HepG2 (cell line): ENCODE results near the gene ARHGEF39. TPM values are rescaled to one million over a fixed set of nuclear protein-coding genes. Genes with fewer than 3 reads are reported as not detected.
A peak's percentile ranks its signal among the peaks of the same experiment; 100 is the strongest.

Experiments used
- ARID2 ChIP-seq: sonication (generic); formaldehyde crosslinking; IDR thresholded peaks from 2 replicates; pipeline ENCODE4 v1.8.1; 2022; ENCODE audit warnings: mild to moderate bottlenecking, missing genetic modification reagents, borderline replicate concordance
- CBX1 ChIP-seq: IDR thresholded peaks from one replicate; pipeline ENCODE4 v1.6.1; 2016; ENCODE audit warnings: antibody characterized with exemption, low read depth
- CENPT ChIP-seq: sonication (generic); formaldehyde crosslinking; IDR thresholded peaks from 2 replicates; pipeline ENCODE4 v1.8.0; 2022; ENCODE audit warnings: low read depth, mild to moderate bottlenecking, moderate library complexity, missing genetic modification reagents
- ETV6 ChIP-seq: sonication (generic); formaldehyde crosslinking; conservative IDR thresholded peaks from 2 replicates; pipeline ENCODE4 v1.4.0; 2020; ENCODE audit warnings: missing genetic modification reagents
- GTF2F1 ChIP-seq: fragments of 150-350 bp; IDR thresholded peaks from 2 replicates; pipeline ENCODE4 v1.6.1; 2014; ENCODE audit warnings: low read length
- IRF9 ChIP-seq: sonication (generic); formaldehyde crosslinking; IDR thresholded peaks from 2 replicates; pipeline ENCODE4 v1.8.0; 2022; ENCODE audit warnings: missing genetic modification reagents, mild to moderate bottlenecking, borderline replicate concordance
- ISX ChIP-seq: sonication (generic); formaldehyde crosslinking; conservative IDR thresholded peaks from 2 replicates; pipeline ENCODE4 v1.5.0; 2020; ENCODE audit warnings: missing genetic modification reagents
- JDP2 ChIP-seq: sonication (generic); formaldehyde crosslinking; IDR thresholded peaks from 2 replicates; pipeline ENCODE4 v1.8.1; 2022; ENCODE audit warnings: missing genetic modification reagents, borderline replicate concordance
- MXD1 ChIP-seq: sonication (generic); formaldehyde crosslinking; IDR thresholded peaks from 2 replicates; pipeline ENCODE4 v1.4.0; 2020; ENCODE audit warnings: mild to moderate bottlenecking, missing genetic modification reagents
- MXI1 ChIP-seq: IDR thresholded peaks from 3 replicates; pipeline ENCODE4 v1.6.1; 2012; ENCODE audit warnings: low read depth, low read length, inconsistent platforms, borderline replicate concordance
- MZF1 ChIP-seq: sonication (generic); formaldehyde crosslinking; IDR thresholded peaks from 2 replicates; pipeline ENCODE4 v1.8.1; 2023; ENCODE audit warnings: mild to moderate bottlenecking, missing genetic modification reagents, borderline replicate concordance
- PBX3 ChIP-seq: sonication (generic); formaldehyde crosslinking; IDR thresholded peaks from 2 replicates; pipeline ENCODE4 v1.8.1; 2023; ENCODE audit warnings: missing genetic modification reagents, inconsistent platforms, borderline replicate concordance
- PLSCR1 ChIP-seq: sonication (generic); formaldehyde crosslinking; IDR thresholded peaks from 2 replicates; pipeline ENCODE4 v1.5.0; 2020; ENCODE audit warnings: missing genetic modification reagents, mild to moderate bottlenecking, borderline replicate concordance
- POLR2AphosphoS5 ChIP-seq: IDR thresholded peaks from 2 replicates; pipeline ENCODE4 v1.6.1; 2012; ENCODE audit warnings: low read depth, low read length
- SMAD9 ChIP-seq: sonication (generic); formaldehyde crosslinking; IDR thresholded peaks from 2 replicates; pipeline ENCODE4 v1.5.1; 2020; ENCODE audit warnings: mild to moderate bottlenecking, missing genetic modification reagents
- SP4 ChIP-seq: sonication (generic); formaldehyde crosslinking; IDR thresholded peaks from 2 replicates; pipeline ENCODE4 v1.8.1; 2023; ENCODE audit warnings: mild to moderate bottlenecking, missing genetic modification reagents
- TARDBP ChIP-seq: sonication (generic); formaldehyde crosslinking; IDR thresholded peaks from 2 replicates; pipeline ENCODE4 v1.8.0; 2022; ENCODE audit warnings: mild to moderate bottlenecking, missing genetic modification reagents
- TFDP2 ChIP-seq: sonication (generic); formaldehyde crosslinking; IDR thresholded peaks from 2 replicates; pipeline ENCODE4 v1.4.0; 2020; ENCODE audit warnings: missing genetic modification reagents
- TOE1 ChIP-seq: sonication (generic); formaldehyde crosslinking; IDR thresholded peaks from 2 replicates; pipeline ENCODE4 v1.4.0; 2020; ENCODE audit warnings: mild to moderate bottlenecking, missing genetic modification reagents
- U2AF2 ChIP-seq: fragments of 200-400 bp; formaldehyde crosslinking; IDR thresholded peaks from 2 replicates; pipeline ENCODE4 v1.6.1; 2017; ENCODE audit warnings: low read depth, mild to moderate bottlenecking, low read length
- ZBTB8A ChIP-seq: sonication (generic); formaldehyde crosslinking; IDR thresholded peaks from 2 replicates; pipeline ENCODE4 v1.4.0; 2020; ENCODE audit warnings: mild to moderate bottlenecking, low read depth, missing genetic modification reagents, borderline replicate concordance
- ZNF251 ChIP-seq: sonication (generic); formaldehyde crosslinking; IDR thresholded peaks from 2 replicates; pipeline ENCODE4 v1.9.0; 2021; ENCODE audit warnings: mild to moderate bottlenecking, missing genetic modification reagents
- ZNF30 ChIP-seq: sonication (generic); formaldehyde crosslinking; IDR thresholded peaks from 2 replicates; pipeline ENCODE4 v1.5.0; 2020; ENCODE audit warnings: mild to moderate bottlenecking, missing genetic modification reagents
- ZNF563 ChIP-seq: sonication (generic); formaldehyde crosslinking; IDR thresholded peaks from 2 replicates; pipeline ENCODE4 v1.8.0; 2022; ENCODE audit warnings: mild to moderate bottlenecking, moderate library complexity, missing genetic modification reagents
- ZNF740 ChIP-seq: sonication (generic); formaldehyde crosslinking; IDR thresholded peaks from 2 replicates; pipeline ENCODE4 v1.4.0; 2020; ENCODE audit warnings: missing genetic modification reagents
- polyA plus RNA-seq, 8 experiments: library from polyadenylated mRNA; depleted of rRNA in 3 of 8; stranded (reverse) in 7 of 8; unstranded in 1 of 8; fragments of >200 nt; fragmentation: Illumina TruSeq in 4 of 8; extraction: Trizol in 4 of 8; gene quantifications; 2 replicates each; pipeline versions ENCODE4 v1.2.1 to v1.2.3, GENCODE V29; 2011 to 2016; ENCODE audit warnings: low read depth in 4 of 8, missing spikeins in 1 of 8, mixed read lengths in 1 of 8; ENCODE audit not compliant: insufficient read depth in 1 of 8
- total RNA-seq, 5 experiments: library from RNA; depleted of rRNA; stranded (reverse); fragments of >200 nt; fragmentation: Illumina TruSeq; extraction: Trizol; gene quantifications; 2 replicates each; pipeline ENCODE4 v1.2.3, GENCODE V29; 2016; ENCODE audit warnings: low read depth in 1 of 5

ARHGEF39 gene
- total and polyA plus RNA-seq, 2 of the 13 experiments (the other 11 are each of a cell fraction or from before 2014, with no cell fraction given): 11.2 to 12.3 TPM

GRCh38 chr9:35646533-35647265 lies 18.3 kb downstream of the ARHGEF39 start (continued):
- TF ChIP-seq ETV6 (CRISPR knock-in tag) (no peak), ZNF251 (CRISPR knock-in tag) (no peak), ISX (no peak), ZBTB8A (CRISPR knock-in tag) (no peak), TARDBP (CRISPR knock-in tag) (no peak), ZNF740 (CRISPR knock-in tag) (no peak), CENPT (CRISPR knock-in tag) (0 out of 2 replicates have a peak, but pooled peaks have one; percentile 72), POLR2AphosphoS5 (peak; percentile 77), ZNF563 (CRISPR knock-in tag) (peak; percentile 66; the same call in 1 of the 2 replicates), MXD1 (no peak), IRF9 (peak; percentile 36; the same call in 1 of the 2 replicates), U2AF2 (no peak), JDP2 (CRISPR knock-in tag) (no peak), TOE1 (CRISPR knock-in tag) (no peak), PBX3 (CRISPR knock-in tag) (no peak), ZNF30 (CRISPR knock-in tag) (no peak), MZF1 (CRISPR knock-in tag) (no peak), PLSCR1 (CRISPR knock-in tag) (no peak), SMAD9 (CRISPR knock-in tag) (no peak), SP4 (CRISPR knock-in tag) (0 out of 2 replicates have a peak, but pooled peaks have one; percentile 22), GTF2F1 (no peak), TFDP2 (CRISPR knock-in tag) (0 out of 2 replicates have a peak, but pooled peaks have one; percentile 66), ARID2 (CRISPR knock-in tag) (no peak), CBX1 (peak; percentile 70), MXI1 (peak; percentile 67; the same call in 1 of the 3 replicates)
